Activated CD4-positive, CD25-positive, alpha-beta regulatory T cell treated with anti-CD3 and anti-CD28 coated beads, Interleukin-2, amount 50 U/mL, for 24 hours (primary cell): ENCODE measurements around the gene CD84.
A peak's percentile ranks its signal among the peaks of the same experiment; 100 is the strongest.
"Not testable (repeated sequence)": the region's sequence is repeated elsewhere in the genome, so short reads cannot be mapped to it uniquely, and the experiment has no call there.

ENCODE experiments used
- ATAC-seq, 2 donors: fragments of 150-1000 bp; cut with Tn5 transposase; one replicate each; pipeline ENCODE4 v1.10.0; 2021; ENCODE audit warnings: mild to moderate bottlenecking in 1 of 2, moderate library complexity in 1 of 2

CD84 gene

GRCh38 chr1:160608941-160609340, 29.6 kb upstream of the CD84 start:
- no peak for ATAC-seq

GRCh38 chr1:160608514-160608913, 29.2 kb upstream of the CD84 start:
- no peak for ATAC-seq

GRCh38 chr1:160608057-160608456, 28.8 kb upstream of the CD84 start:
- no peak for ATAC-seq

- peak in 1 of 2 donors; percentile 10 for ATAC-seq
These were observed 28.4 kb upstream of the CD84 start for GRCh38 chr1:160607672-160608032.

- ATAC-seq: peak; percentile 94 to 96
These were observed 27.8 kb upstream of the CD84 start for GRCh38 chr1:160607011-160607671.

GRCh38 chr1:160606611-160607010, 27.3 kb upstream of the CD84 start:
- no peak for ATAC-seq

GRCh38 chr1:160605792-160606479, 26.6 kb upstream of the CD84 start:
- ATAC-seq: no peak

GRCh38 chr1:160605205-160605604, 25.9 kb upstream of the CD84 start:
- no peak for ATAC-seq

GRCh38 chr1:160597705-160598104, 18.4 kb upstream of the CD84 start:
- no peak for ATAC-seq

GRCh38 chr1:160597051-160597450, 17.8 kb upstream of the CD84 start:
- ATAC-seq: no peak

- ATAC-seq: no peak
These were observed 11.2 kb upstream of the CD84 start for GRCh38 chr1:160590488-160590887.

- no peak for ATAC-seq
These were observed 9.2 kb upstream of the CD84 start for GRCh38 chr1:160588468-160588867.

- ATAC-seq: no peak
These were observed 5.5 kb upstream of the CD84 start for GRCh38 chr1:160584784-160585183.

- not testable (repeated sequence) for ATAC-seq
These were observed 3.7 kb upstream of the CD84 start for GRCh38 chr1:160582976-160583375.

GRCh38 chr1:160581961-160582360, 2.7 kb upstream of the CD84 start:
- no peak for ATAC-seq

GRCh38 chr1:160580221-160580812, 1.0 kb upstream of the CD84 start:
- ATAC-seq: no peak

GRCh38 chr1:160578525-160579191, 638 bp downstream of the CD84 start:
- ATAC-seq: no peak

GRCh38 chr1:160578175-160578524, 1.1 kb downstream of the CD84 start:
- ATAC-seq: no peak

- ATAC-seq: peak; percentile 21 to 29
These were observed 1.6 kb downstream of the CD84 start for GRCh38 chr1:160577671-160578070.

- peak; percentile 11 to 19 for ATAC-seq
These were observed 2.4 kb downstream of the CD84 start for GRCh38 chr1:160576884-160577283.

GRCh38 chr1:160576390-160576789, 2.9 kb downstream of the CD84 start:
- ATAC-seq: peak; percentile 68 to 80

GRCh38 chr1:160575112-160575664, 4.1 kb downstream of the CD84 start:
- ATAC-seq: peak in 1 of 2 donors; percentile 40

- ATAC-seq: no peak
These were observed 8.5 kb downstream of the CD84 start for GRCh38 chr1:160570840-160571239.
